ENCODE data around the gene TSHR. TPM values are rescaled to one million over a fixed set of nuclear protein-coding genes. Genes with fewer than 3 reads are reported as not detected.

The TSHR gene
- total and polyA plus RNA-seq, 2 of the 13 experiments (the other 11 are each of a cell fraction or from before 2014, with no cell fraction given) = not detected

- TF ChIP-seq ZNF576 (CRISPR knock-in tag; IDR thresholded peaks at IDR 0.05) = peak; percentile 99
- TF ChIP-seq KLF6 (CRISPR knock-in tag; IDR thresholded peaks at IDR 0.05) = 0 out of 2 replicates have a peak, but pooled peaks have one; percentile 34
- TF ChIP-seq ZNF317 (CRISPR knock-in tag; IDR thresholded peaks at IDR 0.05) = no peak
- no peak for TF ChIP-seq ZNF652 (CRISPR knock-in tag; IDR thresholded peaks at IDR 0.05; ENCODE audit: borderline replicate concordance, low read depth)
- 0 out of 2 replicates have a peak, but pooled peaks have one; percentile 36 for TF ChIP-seq KDM5B (CRISPR knock-in tag; IDR thresholded peaks at IDR 0.05; ENCODE audit: borderline replicate concordance)
- no peak for TF ChIP-seq BATF2 (CRISPR knock-in tag; IDR thresholded peaks at IDR 0.05)
- no peak for TF ChIP-seq CEBPG (CRISPR knock-in tag; IDR thresholded peaks at IDR 0.05)
- TF ChIP-seq ZNF251 (CRISPR knock-in tag; IDR thresholded peaks at IDR 0.05) = no peak
- TF ChIP-seq ARNTL (CRISPR knock-in tag; IDR thresholded peaks at IDR 0.05) = 0 out of 2 replicates have a peak, but pooled peaks have one; percentile 38
- peak; percentile 32; the same call in 1 of the 2 replicates for TF ChIP-seq MYC (CRISPR knock-in tag; IDR thresholded peaks at IDR 0.05; ENCODE audit: borderline replicate concordance)
- TF ChIP-seq KLF16 (CRISPR knock-in tag; IDR thresholded peaks at IDR 0.05) = no peak
- TF ChIP-seq PBX3 (CRISPR knock-in tag; IDR thresholded peaks at IDR 0.05; ENCODE audit: borderline replicate concordance) = no peak
- 0 out of 2 replicates have a peak, but pooled peaks have one; percentile 51 for TF ChIP-seq KDM3A (CRISPR knock-in tag; IDR thresholded peaks at IDR 0.05; ENCODE audit: low read depth)
- no peak for TF ChIP-seq ZNF766 (CRISPR knock-in tag; IDR thresholded peaks at IDR 0.05; ENCODE audit: borderline replicate concordance)
- TF ChIP-seq PAWR (CRISPR knock-in tag; IDR thresholded peaks at IDR 0.05; ENCODE audit: borderline replicate concordance) = no peak
- no peak for TF ChIP-seq ZNF326 (CRISPR knock-in tag; IDR thresholded peaks at IDR 0.05; ENCODE audit: borderline replicate concordance)
- no peak for TF ChIP-seq NR0B2 (CRISPR knock-in tag; IDR thresholded peaks at IDR 0.05)
- TF ChIP-seq NR3C1 (CRISPR knock-in tag; IDR thresholded peaks at IDR 0.05) = no peak
- TF ChIP-seq STAG1 (CRISPR knock-in tag; IDR thresholded peaks at IDR 0.05) = peak; percentile 85
- TF ChIP-seq HMG20B (CRISPR knock-in tag; conservative IDR thresholded peaks at IDR 0.05) = no peak
These were observed 628 bp upstream of the TSHR start (continued) for GRCh38 chr14:80954687-80955299.

Measured in HepG2 (cell line).